DND-41 (cell line): ENCODE results near the gene MAP2K1.

Experiments
- ATAC-seq: fragments of 200-7000 bp; cut with Tn5 transposase; 3 replicates; pipeline ENCODE4 v1.9.1; 2021; ENCODE audit warnings: low read depth; ENCODE audit not compliant: insufficient read depth
- DNase-seq: peaks from one replicate; pipeline ENCODE4 v3.0.0-alpha.2; 2020
- H2AFZ ChIP-seq: 2 replicates; pipeline ENCODE4 v1.6.0; 2012; ENCODE audit warnings: low read depth, low read length
- H3K27ac ChIP-seq: 2 replicates; pipeline ENCODE4 v1.5.1; 2012; ENCODE audit warnings: low read length, inconsistent platforms
- H3K27me3 ChIP-seq: fragments of 200-600 bp; sonication (generic); 2 replicates; pipeline ENCODE4 v1.6.0; 2012; ENCODE audit warnings: low read length, mild to moderate bottlenecking, inconsistent platforms; ENCODE audit not compliant: insufficient read depth, poor library complexity
- H3K36me3 ChIP-seq: 2 replicates; pipeline ENCODE4 v1.5.1; 2012; ENCODE audit warnings: low read length, inconsistent platforms; ENCODE audit not compliant: insufficient read depth
- H3K4me1 ChIP-seq: 2 replicates; pipeline ENCODE4 v1.5.1; 2012; ENCODE audit warnings: mild to moderate bottlenecking, low read length; ENCODE audit not compliant: insufficient read depth
- H3K4me2 ChIP-seq: 2 replicates; pipeline ENCODE4 v1.6.0; 2012; ENCODE audit warnings: mild to moderate bottlenecking, moderate library complexity, low read length, inconsistent platforms; ENCODE audit not compliant: insufficient read depth
- H3K4me3 ChIP-seq, 2 experiments: fragments of 200-600 bp in 1 of 2; shearing (Covaris generic) in 1 of 2; 2 replicates each; pipeline ENCODE4 v1.5.1; 2012 to 2016; ENCODE audit warnings: inconsistent platforms in 2 of 2, low read length in 2 of 2, mild to moderate bottlenecking in 2 of 2, low read depth in 1 of 2, moderate library complexity in 1 of 2
- H3K79me2 ChIP-seq: 2 replicates; pipeline ENCODE4 v1.6.0; 2012; ENCODE audit warnings: low read length, inconsistent platforms; ENCODE audit not compliant: insufficient read depth
- H3K9ac ChIP-seq: 2 replicates; pipeline ENCODE4 v1.6.0; 2012; ENCODE audit warnings: low read depth, mild to moderate bottlenecking, inconsistent platforms, low read length, moderate library complexity
- H3K9me3 ChIP-seq: 2 replicates; pipeline ENCODE4 v1.5.1; 2012; ENCODE audit warnings: low read length, moderate library complexity, mild to moderate bottlenecking, inconsistent platforms; ENCODE audit not compliant: insufficient read depth, severe bottlenecking
- H4K20me1 ChIP-seq: 2 replicates; pipeline ENCODE4 v1.6.0; 2012; ENCODE audit warnings: low read length; ENCODE audit not compliant: insufficient read depth
- CTCF ChIP-seq: IDR thresholded peaks from 2 replicates; pipeline ENCODE4 v1.5.1; 2012; ENCODE audit warnings: borderline replicate concordance, low read length, moderate library complexity, mild to moderate bottlenecking; ENCODE audit not compliant: poor library complexity, severe bottlenecking; ENCODE audit errors: extremely low read depth
- EZH2 ChIP-seq: IDR thresholded peaks from 3 replicates; pipeline ENCODE4 v1.6.1; 2012; ENCODE audit warnings: borderline replicate concordance, low read depth, mild to moderate bottlenecking, moderate library complexity, low read length, inconsistent platforms; ENCODE audit not compliant: severe bottlenecking

The MAP2K1 gene

GRCh38 chr15:66504563-66505429 lies 118.1 kb downstream of the MAP2K1 start, which contains the start of the genes RPL4 and ZWILCH:
Gene RPL4, minus strand, starts transcription at chr15:66504855. Its CDS starts 65 bp downstream, at chr15:66504790.
Gene ZWILCH, plus strand, starts transcription at chr15:66505326. Its CDS starts 13 bp downstream, at chr15:66505339.
- ATAC-seq: peak; percentile 89
- Histone ChIP-seq H3K4me3 (peak within 1 kb of the TSS; percentile 80 to 83), H4K20me1 (peaks cover 20% of the 10 kb centered on the region), H3K27me3 (no peaks in the 10 kb centered on the region), H2AFZ (peak within 1 kb of the TSS; percentile 86), H3K4me2 (peak within 1 kb of the TSS; percentile 71), H3K4me1 (peaks cover 44% of the 10 kb centered on the region), H3K9me3 (no peaks in the 10 kb centered on the region), H3K9ac (peak within 1 kb of the TSS; percentile 76), H3K79me2 (peaks cover 83% of the 10 kb centered on the region), H3K27ac (peak within 1 kb of the TSS; percentile 95), H3K36me3 (peaks cover 47% of the 10 kb centered on the region)
- TF ChIP-seq EZH2 (no peak), CTCF (no peak)
- peak; percentile 80 for DNase-seq

GRCh38 chr15:66505430-66505811 lies 118.7 kb downstream of the MAP2K1 start:
- Histone ChIP-seq H2AFZ (peak overlapping the region; percentile 86), H3K27me3 (no peaks in the 10 kb centered on the region), H3K4me1 (peaks cover 44% of the 10 kb centered on the region), H3K9me3 (no peaks in the 10 kb centered on the region), H3K4me2 (peak overlapping the region; percentile 71), H3K4me3 (peak overlapping the region; percentile 80 to 83; a peak in 3 of 4 replicates), H3K27ac (peak overlapping the region; percentile 95), H4K20me1 (peaks cover 16% of the 10 kb centered on the region), H3K79me2 (peaks cover 83% of the 10 kb centered on the region), H3K9ac (peak overlapping the region; percentile 76), H3K36me3 (peaks cover 43% of the 10 kb centered on the region)
- TF ChIP-seq CTCF (no peak), EZH2 (no peak)
- no peak for DNase-seq
- no peak for ATAC-seq

- H3K4me1 ChIP-seq: peaks cover 44% of the 10 kb centered on the region
- peak overlapping the region; percentile 71 for H3K4me2 ChIP-seq
- H3K9ac ChIP-seq: peak overlapping the region; percentile 76
- DNase-seq: no peak
- no peaks in the 10 kb centered on the region for H3K27me3 ChIP-seq
- H3K9me3 ChIP-seq: no peaks in the 10 kb centered on the region
- H3K79me2 ChIP-seq: peaks cover 83% of the 10 kb centered on the region
- H3K4me3 ChIP-seq: peak overlapping the region; percentile 80 to 83; a peak in 3 of 4 replicates
- no peak for ATAC-seq
- H2AFZ ChIP-seq: peak overlapping the region; percentile 86
- H3K36me3 ChIP-seq: peaks cover 42% of the 10 kb centered on the region
- H4K20me1 ChIP-seq: peaks cover 13% of the 10 kb centered on the region
- TF ChIP-seq EZH2 (no peak), CTCF (no peak)
- H3K27ac ChIP-seq: peak overlapping the region; percentile 95
These were observed 119.1 kb downstream of the MAP2K1 start for GRCh38 chr15:66505818-66506217.
